LNCaP clone FGC (cell line): Measurements from ENCODE around the gene TMEM271.

Experiments
- DNase-seq: peaks from one replicate; pipeline ENCODE4 v3.0.0-alpha.2; 2011; ENCODE audit warnings: low read depth
- H3K4me3 ChIP-seq: 2 replicates; pipeline ENCODE4 v1.5.1; 2011; ENCODE audit warnings: mild to moderate bottlenecking, low read depth, low read length, control low read depth
- CTCF ChIP-seq: IDR thresholded peaks from 2 replicates; pipeline ENCODE4 v1.5.1; 2012; ENCODE audit warnings: mild to moderate bottlenecking; ENCODE audit not compliant: control insufficient read depth, insufficient read depth; ENCODE audit errors: extremely low read depth

TMEM271 gene

GRCh38 chr4:573122-573892 is 2.8 kb downstream of the TMEM271 start:
- no peak overlapping the region for H3K4me3 ChIP-seq
- DNase-seq, result no peak
- no peak for TF ChIP-seq CTCF

GRCh38 chr4:572594-572993 is 3.5 kb downstream of the TMEM271 start:
- DNase-seq, result no peak
- no peak for TF ChIP-seq CTCF
- H3K4me3 ChIP-seq, result no peak overlapping the region

GRCh38 chr4:571838-572572 is 4.1 kb downstream of the TMEM271 start:
- no peak for DNase-seq
- TF ChIP-seq CTCF, result no peak
- H3K4me3 ChIP-seq, result no peak overlapping the region

GRCh38 chr4:570754-571153 is 5.3 kb downstream of the TMEM271 start:
- no peak overlapping the region for H3K4me3 ChIP-seq
- no peak for DNase-seq
- TF ChIP-seq CTCF, result no peak

- no peak for DNase-seq
- no peak overlapping the region for H3K4me3 ChIP-seq
- TF ChIP-seq CTCF, result no peak
These were observed 6.0 kb downstream of the TMEM271 start for GRCh38 chr4:569958-570667.

- TF ChIP-seq CTCF, result no peak
These were observed 7.1 kb downstream of the TMEM271 start for GRCh38 chr4:568962-569361.

More at GRCh38 chr4:568962-569361, 7.1 kb downstream of the TMEM271 start:
- DNase-seq, result no peak
- H3K4me3 ChIP-seq, result no peak overlapping the region
